ENCODE results near the gene NELFB.

Gene NELFB

DNA sequence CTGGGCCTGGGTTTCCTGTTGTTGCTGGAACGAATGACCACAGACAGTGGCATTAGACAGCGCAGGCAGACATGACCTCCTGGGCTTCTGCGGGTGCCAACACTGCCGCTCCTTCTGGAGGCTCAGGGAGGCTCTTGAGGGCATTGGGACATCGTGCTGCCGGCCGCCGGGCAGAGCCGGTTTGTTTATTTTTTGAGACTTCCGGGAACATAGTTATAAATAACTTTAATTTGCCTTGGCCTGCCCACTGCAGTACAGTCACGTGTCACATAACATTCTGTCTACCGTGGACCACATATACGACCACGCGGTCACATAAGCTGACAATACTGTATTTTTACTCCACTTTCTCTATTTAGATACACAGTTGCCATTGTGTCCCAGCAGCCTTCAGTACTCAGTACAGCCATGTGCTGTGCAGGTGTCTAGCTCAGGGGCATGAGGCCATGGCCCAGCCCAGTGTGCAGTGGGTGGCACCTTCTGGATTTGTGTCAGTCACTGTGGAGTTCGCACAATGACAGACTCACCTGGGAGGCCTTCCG is 14.2 kb downstream of the NELFB start:
- TF ChIP-seq, protein P1, sequence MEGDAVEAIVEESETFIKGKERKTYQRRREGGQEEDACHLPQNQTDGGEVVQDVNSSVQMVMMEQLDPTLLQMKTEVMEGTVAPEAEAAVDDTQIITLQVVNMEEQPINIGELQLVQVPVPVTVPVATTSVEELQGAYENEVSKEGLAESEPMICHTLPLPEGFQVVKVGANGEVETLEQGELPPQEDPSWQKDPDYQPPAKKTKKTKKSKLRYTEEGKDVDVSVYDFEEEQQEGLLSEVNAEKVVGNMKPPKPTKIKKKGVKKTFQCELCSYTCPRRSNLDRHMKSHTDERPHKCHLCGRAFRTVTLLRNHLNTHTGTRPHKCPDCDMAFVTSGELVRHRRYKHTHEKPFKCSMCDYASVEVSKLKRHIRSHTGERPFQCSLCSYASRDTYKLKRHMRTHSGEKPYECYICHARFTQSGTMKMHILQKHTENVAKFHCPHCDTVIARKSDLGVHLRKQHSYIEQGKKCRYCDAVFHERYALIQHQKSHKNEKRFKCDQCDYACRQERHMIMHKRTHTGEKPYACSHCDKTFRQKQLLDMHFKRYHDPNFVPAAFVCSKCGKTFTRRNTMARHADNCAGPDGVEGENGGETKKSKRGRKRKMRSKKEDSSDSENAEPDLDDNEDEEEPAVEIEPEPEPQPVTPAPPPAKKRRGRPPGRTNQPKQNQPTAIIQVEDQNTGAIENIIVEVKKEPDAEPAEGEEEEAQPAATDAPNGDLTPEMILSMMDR (IDR thresholded peaks at IDR 0.05; ENCODE audit: control insufficient read depth, extremely low read depth, insufficient read depth), result no peak
- peak overlapping the region; percentile 47 for H3K4me3 ChIP-seq (ENCODE audit: low read depth, low read length)
- peak; percentile 88 for DNase-seq (ENCODE audit: low read depth)

GRCh38 chr9:137270929-137271695 is 16.0 kb downstream of the NELFB start:
- no peak overlapping the region for H3K4me3 ChIP-seq (ENCODE audit: low read depth, low read length)

GRCh38 chr9:137271696-137272076 is 16.6 kb downstream of the NELFB start:
- no peak overlapping the region for H3K4me3 ChIP-seq (ENCODE audit: low read depth, low read length)
- TF ChIP-seq, protein P1 (IDR thresholded peaks at IDR 0.05; ENCODE audit: control insufficient read depth, extremely low read depth, insufficient read depth), result no peak
- DNase-seq (ENCODE audit: low read depth), result no peak

More at GRCh38 chr9:137270929-137271695, 16.0 kb downstream of the NELFB start:
- TF ChIP-seq, protein P1 (IDR thresholded peaks at IDR 0.05; ENCODE audit: control insufficient read depth, extremely low read depth, insufficient read depth), result no peak
- no peak for DNase-seq (ENCODE audit: low read depth)

- DNase-seq (ENCODE audit: low read depth), result no peak
- TF ChIP-seq, protein P1 (IDR thresholded peaks at IDR 0.05; ENCODE audit: control insufficient read depth, extremely low read depth, insufficient read depth), result no peak
- no peak overlapping the region for H3K4me3 ChIP-seq (ENCODE audit: low read depth, low read length)
Observed at GRCh38 chr9:137272241-137273094, 17.3 kb downstream of the NELFB start.

DNA sequence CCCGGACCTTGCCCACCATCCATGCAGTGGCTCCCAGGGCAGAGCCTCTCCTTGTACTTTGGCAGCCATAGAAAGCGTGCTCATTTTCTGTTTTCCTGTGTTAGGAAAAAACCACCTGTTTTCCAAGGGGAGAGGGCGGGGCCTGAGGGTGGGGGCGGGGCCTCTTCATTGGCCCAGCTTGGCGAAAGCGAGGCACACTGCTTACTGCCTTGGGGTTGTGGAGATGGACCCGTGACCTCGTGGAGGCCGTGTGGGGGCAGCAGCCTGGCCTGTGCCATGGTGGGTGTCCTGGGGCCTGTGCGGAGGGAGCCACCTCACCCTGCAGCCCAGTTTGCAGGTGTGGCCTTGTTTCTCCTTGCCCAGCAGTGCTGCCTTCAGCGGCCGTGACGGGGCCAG is 18.0 kb downstream of the NELFB start:
- TF ChIP-seq, protein P1 (IDR thresholded peaks at IDR 0.05; ENCODE audit: control insufficient read depth, extremely low read depth, insufficient read depth), result no peak
- DNase-seq (ENCODE audit: low read depth), result no peak
- H3K4me3 ChIP-seq (ENCODE audit: low read depth, low read length), result peak overlapping the region; percentile 35

- TF ChIP-seq, protein P1 (IDR thresholded peaks at IDR 0.05; ENCODE audit: control insufficient read depth, extremely low read depth, insufficient read depth), result no peak
- peak overlapping the region; percentile 35 for H3K4me3 ChIP-seq (ENCODE audit: low read depth, low read length)
- peak; percentile 56 for DNase-seq (ENCODE audit: low read depth)
Observed at GRCh38 chr9:137273611-137274320, 18.6 kb downstream of the NELFB start.

Data from LNCaP clone FGC (cell line).